H1 (cell line): Measurements from ENCODE around the gene DCAF8L2. TPM values are rescaled to one million over a fixed set of nuclear protein-coding genes. Genes with fewer than 3 reads are reported as not detected.

Experiments
- CTCF ChIA-PET: fragments of 300-600 bp; sonication (Branson Sonifier 250); formaldehyde crosslinking; loops from one replicate; lab custom pipeline; 2021; ENCODE audit not compliant: partially characterized antibody; lab: Charles Lee
- POLR2A ChIA-PET: fragments of 300-600 bp; sonication (Branson Sonifier 250); formaldehyde crosslinking; loops from one replicate; lab custom pipeline; 2021; ENCODE audit warnings: inconsistent platforms; ENCODE audit not compliant: partially characterized antibody; lab: Charles Lee
- DNase-seq, 2 experiments: peaks; one replicate each; pipeline versions ENCODE4 v3.0.0 to v3.0.0-alpha.2; 2010 to 2022; ENCODE audit warnings: low spot score in 2 of 2, low read depth in 1 of 2, mixed read lengths in 1 of 2
- FAIRE-seq: peaks from 2 replicates; lab custom pipeline; 2011; peaks lifted over from hg19 to GRCh38; lab: Jason Lieb, UNC
- H2AFZ ChIP-seq: 2 replicates; pipeline ENCODE4 v1.8.1; 2012; ENCODE audit warnings: low read length, inconsistent platforms
- H2AK5ac ChIP-seq: 2 replicates; pipeline ENCODE4 v1.6.1; 2013; ENCODE audit warnings: low read depth, low read length
- H2BK120ac ChIP-seq: replicated peaks from 2 replicates; pipeline ENCODE3; 2013; ENCODE audit warnings: low read depth, low read length, inconsistent platforms
- H2BK12ac ChIP-seq: 2 replicates; pipeline ENCODE4 v1.6.1; 2013; ENCODE audit warnings: low read depth, low read length
- H2BK15ac ChIP-seq: 2 replicates; pipeline ENCODE4 v1.6.1; 2013; ENCODE audit warnings: low read length
- H2BK20ac ChIP-seq: 2 replicates; pipeline ENCODE4 v1.6.1; 2013; ENCODE audit warnings: low read length
- H2BK5ac ChIP-seq: 2 replicates; pipeline ENCODE4 v1.6.1; 2013; ENCODE audit warnings: low read depth, low read length
- H3K14ac ChIP-seq: 2 replicates; pipeline ENCODE4 v1.6.1; 2013; ENCODE audit warnings: inconsistent platforms; ENCODE audit not compliant: insufficient read length
- H3K18ac ChIP-seq: 2 replicates; pipeline ENCODE4 v1.6.1; 2013; ENCODE audit warnings: low read length; ENCODE audit errors: extremely low read depth
- H3K23ac ChIP-seq: 2 replicates; pipeline ENCODE4 v1.6.1; 2013; ENCODE audit warnings: inconsistent platforms; ENCODE audit not compliant: insufficient read length
- H3K23me2 ChIP-seq: 2 replicates; pipeline ENCODE4 v1.6.1; 2013; ENCODE audit warnings: low read depth, low read length
- H3K27ac ChIP-seq: 2 replicates; pipeline ENCODE4 v1.6.1; 2011; ENCODE audit warnings: low read depth, low read length, inconsistent platforms
- H3K27me3 ChIP-seq, 4 experiments: replicated peaks in 1 of 4; 1 replicate in 1 of 4; 2 replicates in 3 of 4; pipeline versions ENCODE4 v1.6.1 to v1.8.1; 2011 to 2013; ENCODE audit warnings: low read length in 3 of 4, mild to moderate bottlenecking in 3 of 4, inconsistent platforms in 2 of 4, mixed read lengths in 2 of 4, moderate library complexity in 1 of 4; ENCODE audit not compliant: control insufficient read depth in 3 of 4, insufficient read depth in 3 of 4; ENCODE audit errors: extremely low read depth in 1 of 4
- H3K36me3 ChIP-seq, 4 experiments: 2 replicates each; pipeline versions ENCODE4 v1.6.1 to v1.8.1; 2011 to 2013; ENCODE audit warnings: mild to moderate bottlenecking in 4 of 4, low read length in 3 of 4, moderate library complexity in 2 of 4, control low read depth in 1 of 4, inconsistent platforms in 1 of 4; ENCODE audit not compliant: insufficient read depth in 4 of 4, control insufficient read depth in 2 of 4
- H3K4ac ChIP-seq: replicated peaks from 2 replicates; pipeline ENCODE3; 2013; ENCODE audit warnings: low read length, low read depth, mixed read lengths, inconsistent platforms; ENCODE audit not compliant: insufficient read length
- H3K4me1 ChIP-seq, 4 experiments: replicated peaks in 1 of 4; 1 replicate in 1 of 4; 2 replicates in 3 of 4; pipeline versions ENCODE4 v1.6.1 to v1.8.1; 2011 to 2013; ENCODE audit warnings: low read length in 3 of 4, inconsistent platforms in 2 of 4, mixed read lengths in 1 of 4; ENCODE audit not compliant: insufficient read depth in 4 of 4, control insufficient read depth in 3 of 4
- H3K4me2 ChIP-seq, 2 experiments: 2 replicates each; pipeline versions ENCODE4 v1.6.1 to v1.8.1; 2011 to 2013; ENCODE audit warnings: low read depth in 2 of 2, low read length in 2 of 2, control low read depth in 1 of 2, inconsistent platforms in 1 of 2, mild to moderate bottlenecking in 1 of 2; ENCODE audit not compliant: insufficient read depth in 1 of 2
- H3K4me3 ChIP-seq, 4 experiments: fragments of 200-600, 300-600 bp in 1 of 4; sonication (generic), shearing (Covaris generic), sonication (Bioruptor Twin) in 1 of 4; 2 replicates each; pipeline versions ENCODE4 v1.5.1 to v1.8.1; 2011 to 2016; ENCODE audit warnings: low read length in 4 of 4, low read depth in 3 of 4, control low read depth in 2 of 4, inconsistent platforms in 2 of 4, mild to moderate bottlenecking in 2 of 4, mixed read lengths in 1 of 4, moderate library complexity in 1 of 4; ENCODE audit not compliant: insufficient read depth in 2 of 4; ENCODE audit errors: extremely low read depth in 1 of 4
- H3K56ac ChIP-seq: replicated peaks from 2 replicates; pipeline ENCODE3; 2013; ENCODE audit warnings: low read depth, mild to moderate bottlenecking, mixed read lengths, low read length, inconsistent platforms; ENCODE audit not compliant: insufficient read length
- H3K79me1 ChIP-seq: 2 replicates; pipeline ENCODE4 v1.6.1; 2013; ENCODE audit warnings: low read depth, low read length, control low read depth
- H3K79me2 ChIP-seq, 2 experiments: 2 replicates each; pipeline versions ENCODE4 v1.6.1 to v1.8.1; 2012 to 2013; ENCODE audit warnings: low read length in 2 of 2, mild to moderate bottlenecking in 2 of 2, inconsistent platforms in 1 of 2; ENCODE audit not compliant: insufficient read depth in 2 of 2, control insufficient read depth in 1 of 2
- H3K9ac ChIP-seq, 4 experiments: replicated peaks in 1 of 4; 1 replicate in 1 of 4; 2 replicates in 3 of 4; pipeline versions ENCODE4 v1.6.1 to v1.8.1; 2011 to 2013; ENCODE audit warnings: low read depth in 3 of 4, low read length in 3 of 4, control low read depth in 2 of 4, mild to moderate bottlenecking in 2 of 4, moderate library complexity in 2 of 4, inconsistent platforms in 1 of 4; ENCODE audit errors: extremely low read depth in 1 of 4
- H3K9me3 ChIP-seq, 2 experiments: 2 replicates each; pipeline versions ENCODE4 v1.6.1 to v1.8.1; 2012 to 2013; ENCODE audit warnings: mild to moderate bottlenecking in 2 of 2, moderate library complexity in 2 of 2, control low read depth in 1 of 2, inconsistent platforms in 1 of 2, low read depth in 1 of 2, low read length in 1 of 2, mixed read lengths in 1 of 2; ENCODE audit not compliant: insufficient read depth in 2 of 2
- H4K20me1 ChIP-seq, 2 experiments: replicated peaks in 1 of 2; 2 replicates each; pipeline versions ENCODE3 to v1.8.1; 2011 to 2013; ENCODE audit warnings: inconsistent platforms in 2 of 2, low read length in 2 of 2, mild to moderate bottlenecking in 1 of 2; ENCODE audit not compliant: insufficient read depth in 2 of 2, control insufficient read depth in 1 of 2
- H4K5ac ChIP-seq: 2 replicates; pipeline ENCODE4 v1.6.1; 2013; ENCODE audit warnings: low read length, low read depth, mixed read lengths, inconsistent platforms; ENCODE audit not compliant: insufficient read length
- H4K8ac ChIP-seq: 2 replicates; pipeline ENCODE4 v1.8.0; 2013; ENCODE audit warnings: mild to moderate bottlenecking, moderate library complexity, low read length, inconsistent platforms; ENCODE audit not compliant: insufficient read depth; ENCODE audit errors: extremely low read depth
- H4K91ac ChIP-seq: replicated peaks from 2 replicates; pipeline ENCODE3; 2013; ENCODE audit warnings: low read length, mixed read lengths, inconsistent platforms; ENCODE audit not compliant: insufficient read length
- CREB1 ChIP-seq: IDR thresholded peaks from 2 replicates; pipeline ENCODE4 v1.6.1; 2012; ENCODE audit warnings: inconsistent platforms
- E2F6 ChIP-seq: IDR thresholded peaks from 2 replicates; pipeline ENCODE4 v1.6.1; 2012; ENCODE audit warnings: inconsistent platforms
- SRF ChIP-seq: IDR thresholded peaks from 2 replicates; pipeline ENCODE4 v1.6.1; 2011; ENCODE audit warnings: mild to moderate bottlenecking, low read depth, low read length, moderate library complexity
- SUZ12 ChIP-seq: fragments of 200-600 bp; sonication (generic); IDR thresholded peaks from 2 replicates; pipeline ENCODE4 v1.6.1; 2012; ENCODE audit warnings: mild to moderate bottlenecking, inconsistent platforms, low read length, moderate library complexity, mixed read lengths
- WGBS, 2 experiments: shearing (Covaris generic) in 1 of 2; methylation state at CpG; one replicate each; pipeline versions ENCODE4 v1.1.6 to v1.1.7; 2013 to 2015; ENCODE audit warnings: low lambda C conversion rate in 2 of 2, mixed read lengths in 2 of 2, inconsistent platforms in 1 of 2, low coverage in 1 of 2, missing lambda C conversion rate in 1 of 2; ENCODE audit not compliant: insufficient replicate concordance in 2 of 2, insufficient coverage in 1 of 2, insufficient read length in 1 of 2; ENCODE audit errors: extremely low coverage in 1 of 2, missing lambda C conversion rate in 1 of 2; 5-methylcytosine and 5-hydroxymethylcytosine counted together
- polyA plus RNA-seq, 7 experiments: library from polyadenylated mRNA; depleted of rRNA in 3 of 7; stranded (reverse) in 5 of 7; unstranded in 2 of 7; fragments of >200 nt in 5 of 7; fragments of 200-250 nt in 2 of 7; gene quantifications; 1 replicate in 5 of 7; 2 replicates in 1 of 7; 4 replicates in 1 of 7; pipeline versions ENCODE4 v1.2.1 to v1.2.3, GENCODE V29; 2011 to 2013; ENCODE audit warnings: missing spikeins in 2 of 7, mixed read lengths in 2 of 7
- total RNA-seq: library from RNA; stranded (reverse); fragmentation: NEBNext Ultra II Directional; extraction: Animal tissue kit (Norgen Biotek cat#: 25700); gene quantifications from 2 replicates; pipeline ENCODE4 v1.2.1, GENCODE V29; 2021

Gene DCAF8L2
- total and polyA plus RNA-seq, 2 of the 8 experiments (the other 6 are each of a cell fraction or from before 2014, with no cell fraction given), result not detected

- H2AFZ ChIP-seq, result no peak overlapping the region
- no peak overlapping the region for H2BK15ac ChIP-seq
- H3K36me3 ChIP-seq, result no peaks in the 10 kb centered on the region
- no peak overlapping the region for H3K23ac ChIP-seq
- no peak overlapping the region for H3K18ac ChIP-seq
- 88% methylated on average over 1 of the region's 1 CpG; no CpG with 5 or more reads in 1 of the 2 experiments for WGBS, 2 experiments
- no peaks in the 10 kb centered on the region for H3K4me1 ChIP-seq
- H2BK12ac ChIP-seq, result no peak overlapping the region
- H2BK120ac ChIP-seq, result no peak overlapping the region
- H3K56ac ChIP-seq, result no peak overlapping the region
- H3K79me1 ChIP-seq, result no peaks in the 10 kb centered on the region
- H4K20me1 ChIP-seq, result no peaks in the 10 kb centered on the region
- no peak overlapping the region for H3K4ac ChIP-seq
- no peak overlapping the region for H4K8ac ChIP-seq
- no peaks in the 10 kb centered on the region for H3K27me3 ChIP-seq
- H3K4me3 ChIP-seq, result no peak overlapping the region
- FAIRE-seq, result no peak
- no peak overlapping the region for H3K27ac ChIP-seq
- H4K5ac ChIP-seq, result no peak overlapping the region
- no peak overlapping the region for H4K91ac ChIP-seq
- H2BK20ac ChIP-seq, result no peak overlapping the region
- no peak overlapping the region for H2AK5ac ChIP-seq
- no peaks in the 10 kb centered on the region for H3K23me2 ChIP-seq
- no peak overlapping the region for H3K14ac ChIP-seq
- DNase-seq, result no peak
- H3K9ac ChIP-seq, result no peak overlapping the region
- no peaks in the 10 kb centered on the region for H3K79me2 ChIP-seq
- H3K9me3 ChIP-seq, result no peaks in the 10 kb centered on the region
- no peak overlapping the region for H3K4me2 ChIP-seq
- TF ChIP-seq SUZ12 (no peak), CREB1 (no peak), E2F6 (no peak), SRF (no peak)
- POLR2A ChIA-PET, result no interaction called here
- CTCF ChIA-PET, result no interaction called here
- H2BK5ac ChIP-seq, result no peak overlapping the region
Observed at GRCh38 chrX:27694667-27695066, 104.5 kb downstream of the DCAF8L2 start.
